Left renal pelvis (tissue), 4 donors: Measurements from ENCODE around the gene PDIA6. TPM values are rescaled to one million over a fixed set of nuclear protein-coding genes. Genes with fewer than 3 reads are reported as not detected.
"Not testable (repeated sequence)": the region's sequence is repeated elsewhere in the genome, so short reads cannot be mapped to it uniquely, and the experiment has no call there.

Experiments
- DNase-seq, 4 donors: peaks; one replicate each; pipeline ENCODE4 v3.0.0-alpha.2; 2013; ENCODE audit warnings: low read depth in 4 of 4, low spot score in 3 of 4
- polyA plus RNA-seq, 4 donors: library from polyadenylated mRNA; unstranded; fragments of 120-200 nt; gene quantifications; one replicate each; pipeline ENCODE4 v1.2.1, GENCODE V29; 2013; ENCODE audit not compliant: insufficient read length in 4 of 4

PDIA6 gene
- polyA plus RNA-seq, 4 donors, result 246 to 388 (median 344) TPM

- DNase-seq, result not testable (repeated sequence)
These were observed 866 bp upstream of the PDIA6 start for GRCh38 chr2:10813163-10814138.

GRCh38 chr2:10811517-10811916, 1.1 kb downstream of the PDIA6 start:
- DNase-seq, result no peak

DNA sequence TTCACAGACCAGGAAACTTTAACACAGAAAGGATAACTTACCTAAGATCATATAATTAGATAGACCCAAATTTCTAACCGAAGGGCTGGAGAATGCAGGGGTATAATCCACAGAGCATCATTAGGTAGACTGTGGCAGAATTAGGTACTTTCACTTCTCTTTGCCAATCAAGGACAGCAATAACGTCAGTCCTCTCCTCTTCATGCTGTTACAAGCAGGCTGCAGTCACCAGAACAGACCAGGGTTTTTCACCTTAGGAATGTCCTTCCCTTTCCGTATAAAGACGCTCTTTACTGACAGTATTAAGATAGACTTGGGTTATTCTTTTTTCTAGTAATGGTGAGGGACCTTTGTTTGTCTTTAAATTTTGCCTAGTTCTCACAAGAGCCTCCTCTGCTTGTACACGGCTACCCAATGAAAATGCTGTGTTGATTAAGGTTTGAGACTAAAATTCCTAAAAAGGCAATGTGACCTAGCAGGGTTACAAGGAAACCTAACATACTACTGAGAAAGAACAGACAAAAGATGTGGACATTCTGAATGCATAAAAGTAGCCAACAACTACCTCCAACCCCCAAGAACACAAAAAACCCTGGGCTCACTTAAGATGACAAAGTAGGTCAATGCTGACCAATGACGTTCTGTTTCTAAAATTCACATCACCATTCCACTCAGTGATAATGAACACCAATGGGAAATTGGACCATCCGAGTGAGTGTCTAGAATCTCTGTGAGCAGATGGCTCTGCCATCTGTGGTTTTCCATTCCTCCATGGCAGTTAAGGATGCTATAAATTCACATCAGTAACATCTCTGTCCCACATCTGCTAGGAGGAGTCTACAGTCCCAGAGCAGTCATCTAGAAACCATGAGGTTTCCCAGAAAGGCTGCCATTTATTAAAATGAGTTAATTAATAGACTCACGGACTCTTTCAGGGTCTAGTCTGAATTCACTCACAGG, 2.1 kb downstream of the PDIA6 start:
- DNase-seq, result no peak

DNA sequence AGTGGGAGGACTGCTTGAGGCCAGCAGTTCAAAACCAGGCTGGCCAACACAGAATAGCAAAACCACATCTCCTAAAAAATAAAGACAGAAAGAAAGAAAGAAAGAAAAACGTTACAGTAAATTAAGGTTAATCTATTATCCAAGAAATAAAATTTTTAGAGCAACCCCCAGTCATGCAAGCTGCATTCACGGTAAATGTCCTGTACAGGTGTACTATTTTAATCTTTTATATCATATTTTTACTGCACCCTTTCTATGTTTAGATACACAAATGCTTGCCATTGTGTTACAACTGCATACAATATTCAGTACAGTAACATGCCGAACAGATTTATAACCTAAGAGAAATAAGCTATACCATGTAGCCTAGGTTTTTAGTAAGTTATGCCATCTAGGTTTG, 6.0 kb downstream of the PDIA6 start:
- DNase-seq, result no peak

DNA sequence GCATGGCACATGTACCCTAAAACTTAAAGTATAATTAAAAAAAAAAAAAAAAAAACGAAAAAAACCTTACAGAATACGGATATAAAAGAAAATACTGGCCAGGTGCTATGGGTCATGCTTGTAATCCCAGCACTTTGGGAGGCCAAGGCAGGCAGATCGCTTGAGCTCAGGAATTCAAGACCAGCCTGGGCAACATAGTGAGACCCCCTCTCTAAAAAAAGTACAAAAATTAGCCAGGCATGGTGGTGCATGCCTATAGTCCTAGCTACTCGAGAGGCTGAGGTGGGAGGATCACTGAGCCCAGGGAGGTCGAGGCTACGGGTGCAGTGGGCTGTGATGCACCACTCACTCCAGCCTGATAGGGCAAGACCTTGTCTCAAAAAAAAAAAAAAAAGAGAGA, 6.6 kb downstream of the PDIA6 start:
- not testable (repeated sequence) for DNase-seq

GRCh38 chr2:10802657-10803056, 9.9 kb downstream of the PDIA6 start:
- no peak for DNase-seq

- no peak for DNase-seq
These were observed 12.4 kb downstream of the PDIA6 start for GRCh38 chr2:10800163-10800562.

GRCh38 chr2:10798783-10799182, 13.8 kb downstream of the PDIA6 start:
- DNase-seq, result no peak

DNA sequence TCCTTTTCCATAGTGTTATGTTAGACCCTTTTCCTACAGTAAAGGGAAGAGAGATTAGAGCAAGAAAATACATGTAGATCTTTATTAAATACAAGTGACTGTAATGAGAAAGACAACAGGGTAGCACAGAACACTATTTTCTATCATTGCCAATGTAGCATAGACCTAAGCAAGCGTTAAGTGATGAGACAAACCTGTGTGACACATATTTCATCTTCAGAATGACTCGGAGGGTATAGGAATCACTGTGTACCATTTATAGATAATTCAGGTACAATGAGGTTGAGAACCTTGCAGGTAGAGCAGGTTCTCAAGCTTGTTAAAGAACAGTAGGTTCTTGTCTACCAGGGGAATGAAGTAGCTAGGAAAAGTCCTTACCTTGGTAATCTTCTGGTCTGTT, 15.9 kb downstream of the PDIA6 start:
- no peak for DNase-seq

GRCh38 chr2:10795508-10796046, 17.0 kb downstream of the PDIA6 start:
- no peak for DNase-seq

DNA sequence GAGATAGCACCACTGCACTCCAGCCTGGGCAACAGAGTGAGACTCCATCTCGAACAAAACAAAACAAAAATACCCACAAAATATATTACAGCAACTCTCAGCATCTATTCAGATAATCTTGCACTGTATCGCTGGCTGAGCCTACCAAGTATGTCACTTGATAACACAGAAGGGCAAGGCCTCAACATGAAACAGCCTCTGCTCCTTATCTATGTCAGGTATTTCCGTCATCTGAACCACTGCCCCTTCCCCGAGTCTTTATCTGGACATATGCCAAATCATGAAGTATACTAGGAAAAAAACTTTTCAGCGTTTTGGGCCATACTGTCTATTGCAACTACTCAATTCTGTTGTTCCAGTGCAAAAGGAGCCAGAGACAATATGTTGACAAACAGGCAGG, 17.7 kb downstream of the PDIA6 start:
- DNase-seq, result no peak

DNA sequence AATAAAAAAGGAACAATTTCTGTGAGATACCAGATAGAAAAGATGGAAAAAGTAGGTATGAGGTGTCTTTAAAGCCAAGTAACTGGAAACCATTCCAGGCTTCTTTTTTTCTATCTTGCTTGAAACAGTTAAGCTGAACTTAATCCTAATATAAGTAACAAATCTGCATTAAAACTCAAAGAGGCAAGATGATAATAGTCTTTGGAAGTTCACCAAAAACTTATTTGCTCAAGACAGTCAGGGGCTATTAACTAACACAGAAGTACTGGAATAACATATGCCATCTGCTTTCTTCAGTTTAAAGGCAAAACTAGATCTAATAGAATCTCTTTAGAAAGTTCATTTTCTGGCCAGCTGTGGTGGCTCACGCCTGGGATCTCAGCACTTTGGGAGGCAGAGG, 18.8 kb downstream of the PDIA6 start:
- no peak for DNase-seq

- DNase-seq, result no peak
These were observed 19.8 kb downstream of the PDIA6 start for GRCh38 chr2:10792660-10793400.

DNA sequence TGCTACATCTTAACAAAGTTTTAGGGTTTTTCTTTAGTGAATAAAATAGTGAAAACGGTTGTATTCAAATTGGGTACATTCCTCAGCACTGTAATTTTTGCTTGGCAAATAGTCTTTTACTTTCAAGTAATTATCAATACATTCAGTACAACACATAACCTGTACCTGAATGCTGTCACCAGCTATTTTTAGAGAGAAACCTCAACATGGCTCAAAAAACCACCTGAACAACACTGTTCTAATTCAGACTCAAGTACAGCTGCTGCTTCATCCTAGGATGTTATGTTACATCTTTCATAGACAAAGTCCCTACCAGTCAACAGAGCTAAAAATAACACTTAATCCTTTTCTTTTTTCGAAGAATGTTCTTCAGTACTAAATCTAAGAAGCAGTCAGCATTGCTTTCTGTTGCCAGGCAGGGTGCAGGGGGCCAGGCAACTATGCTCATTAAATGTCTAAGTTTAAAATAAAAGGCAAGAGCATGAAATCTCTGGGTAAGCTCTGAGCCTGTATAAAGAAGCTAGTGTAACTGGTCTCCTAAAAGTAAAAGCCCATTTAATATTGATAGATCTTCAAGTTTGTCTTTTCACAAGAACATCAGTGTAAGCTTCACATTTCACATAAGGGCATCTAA, 20.5 kb downstream of the PDIA6 start:
- no peak for DNase-seq

DNA sequence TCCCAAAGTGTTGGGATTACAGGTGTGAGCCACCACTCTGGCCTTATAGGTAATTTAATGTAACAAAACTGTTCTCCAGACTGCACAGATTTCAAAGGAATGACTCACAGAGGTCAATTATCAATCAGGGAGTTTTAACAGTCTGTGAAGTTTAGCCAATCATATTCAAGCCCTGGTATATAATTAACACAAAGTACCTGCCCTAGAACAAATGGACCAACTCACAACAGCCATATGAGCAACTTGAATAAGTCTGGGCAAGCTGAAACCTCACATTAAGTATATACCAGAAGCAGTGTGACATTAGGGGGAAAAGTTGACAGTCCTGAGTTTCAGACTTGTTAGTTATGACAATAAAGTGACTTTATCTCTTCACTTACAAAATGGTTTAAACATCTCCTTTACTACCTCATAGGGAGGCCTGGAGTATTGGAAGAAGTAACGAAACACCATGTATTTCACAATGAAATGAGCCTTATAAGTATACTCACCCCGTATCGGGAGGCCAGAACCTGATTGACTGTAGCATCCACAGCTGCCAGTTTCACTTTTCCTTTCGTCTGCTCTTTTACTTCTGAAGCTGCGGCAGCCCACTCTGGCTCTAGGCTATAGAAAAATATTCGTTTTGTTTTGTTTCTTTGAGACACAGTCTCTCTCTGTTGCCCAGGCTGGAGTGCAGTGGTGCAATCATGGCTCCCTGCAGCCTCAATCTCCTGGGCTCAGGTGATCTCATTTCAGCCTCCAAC, 22.2 kb downstream of the PDIA6 start:
- DNase-seq, result no peak

DNA sequence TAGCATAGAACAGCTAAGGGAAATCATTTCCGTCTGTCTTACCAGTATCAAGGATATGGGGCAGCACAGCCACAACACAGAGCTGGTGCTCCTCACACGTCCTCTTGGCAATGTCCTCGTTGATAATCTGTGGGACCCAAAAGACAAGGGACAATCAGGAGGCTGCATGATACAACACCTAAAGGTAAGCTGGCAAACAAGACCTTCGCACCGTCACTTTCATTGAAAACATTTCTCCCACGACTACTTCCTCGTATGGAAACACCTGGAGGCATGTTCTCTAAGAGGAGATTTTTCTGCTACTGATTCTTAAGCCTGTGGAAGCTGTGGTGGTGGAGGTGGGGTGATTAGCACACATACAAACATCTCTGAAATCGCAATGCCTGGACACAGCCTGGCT, 23.7 kb downstream of the PDIA6 start:
- DNase-seq, result no peak

- DNase-seq, result no peak
These were observed 25.2 kb downstream of the PDIA6 start for GRCh38 chr2:10787176-10787968.

DNA sequence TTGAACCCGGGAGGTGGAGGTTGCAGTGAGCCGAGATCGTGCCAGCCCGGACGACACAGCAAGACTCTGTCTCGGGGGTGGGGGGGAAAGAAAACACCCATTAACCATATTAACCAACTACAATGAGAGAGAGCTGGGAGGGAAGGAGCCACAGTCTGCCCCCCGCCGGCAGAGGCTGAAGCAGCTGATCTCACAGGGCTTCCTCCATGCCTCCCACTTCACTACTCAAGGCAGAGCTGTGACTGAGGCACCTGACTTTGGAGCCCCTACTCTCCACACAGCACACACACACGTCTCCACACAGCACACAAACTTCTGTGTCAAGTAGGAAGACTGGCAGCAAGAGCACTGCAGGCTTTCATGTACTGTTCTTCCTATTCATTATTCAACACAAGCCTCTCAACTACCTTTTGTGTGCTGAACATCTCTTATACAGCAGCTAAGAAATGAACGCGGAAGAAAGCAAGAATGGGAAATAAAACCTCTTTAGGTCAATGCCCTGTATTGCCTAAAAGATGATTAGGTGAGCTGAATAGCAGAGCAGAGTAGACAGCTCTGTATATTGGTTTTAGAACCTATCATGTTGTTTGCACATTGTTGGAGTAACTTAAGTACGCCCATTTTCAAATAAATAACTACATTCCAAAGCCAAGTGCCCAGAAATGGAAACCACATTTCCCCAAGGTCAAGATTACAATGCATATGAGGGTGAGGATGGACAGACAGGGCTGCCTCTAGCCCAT, 26.2 kb downstream of the PDIA6 start:
- DNase-seq, result no peak
